ENCODE results near the gene KLHDC10.
"Not testable (repeated sequence)": the region's sequence is repeated elsewhere in the genome, so short reads cannot be mapped to it uniquely, and the experiment has no call there.

- not testable (repeated sequence) for TF ChIP-seq CTCF (IDR thresholded peaks at IDR 0.05); POLR2AphosphoS5 (IDR thresholded peaks at IDR 0.05); POLR2A (IDR thresholded peaks at IDR 0.05; ENCODE audit: low read depth); EP300 (IDR thresholded peaks at IDR 0.05)
Observed at GRCh38 chr7:130146142-130146541, 75.8 kb downstream of the KLHDC10 start.
